Dermis blood vessel endothelial cell (primary cell): Measurements from ENCODE around the gene ZNF135. TPM values are rescaled to one million over a fixed set of nuclear protein-coding genes. Genes with fewer than 3 reads are reported as not detected.
A peak's percentile ranks its signal among the peaks of the same experiment; 100 is the strongest.

Experiments used
- DNase-seq: peaks from one replicate; pipeline ENCODE4 v3.0.0; 2010
- total RNA-seq: library from RNA; depleted of rRNA; stranded (reverse); fragments of >200 nt; gene quantifications from 2 replicates; pipeline ENCODE4 v1.2.3, GENCODE V29; 2014

Gene ZNF135
- total RNA-seq, 1 donor from 2014 or later = 2.4 TPM

DNA sequence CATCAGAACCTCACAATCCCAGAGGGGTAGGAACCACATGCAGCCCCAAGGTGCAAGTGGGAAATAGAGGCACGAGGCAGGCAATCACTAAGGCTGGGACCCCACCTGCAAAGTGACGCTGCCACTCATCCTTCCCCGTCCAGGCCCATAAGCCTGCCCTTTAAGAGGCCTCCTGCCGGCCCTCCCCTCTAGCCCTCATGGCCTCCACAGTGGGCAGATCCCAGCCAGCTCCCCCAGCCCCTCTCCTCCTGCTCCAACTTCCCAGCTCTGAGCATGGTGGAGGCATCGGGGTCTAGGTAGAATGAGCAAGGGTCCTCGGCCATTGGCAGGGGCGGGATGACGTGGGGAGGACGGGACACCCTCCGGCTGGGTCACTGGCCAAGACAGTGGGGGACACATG lies 36.2 kb downstream of the ZNF135 start:
- no peak for DNase-seq

DNA sequence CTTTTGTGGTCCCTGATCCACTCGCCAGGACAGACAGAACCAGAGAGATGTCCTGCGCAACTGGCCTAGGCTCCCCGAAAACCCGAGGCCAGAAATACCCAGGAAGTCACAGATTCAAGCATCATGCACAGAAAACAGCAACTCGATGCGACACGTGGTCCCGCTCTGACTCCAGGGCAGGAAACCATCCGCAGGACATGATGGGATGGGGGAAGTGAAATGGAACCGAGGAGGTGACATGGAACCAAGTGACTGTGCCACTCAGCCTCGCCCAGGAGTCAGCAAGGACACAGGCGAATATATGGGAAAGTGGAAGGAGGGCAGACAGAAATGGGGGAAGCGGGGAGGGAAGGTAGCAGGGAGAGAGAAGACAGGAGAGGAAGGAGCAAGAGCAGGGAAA lies 37.8 kb downstream of the ZNF135 start:
- no peak for DNase-seq

- no peak for DNase-seq
These were observed 38.3 kb downstream of the ZNF135 start for GRCh38 chr19:58097349-58097748.

- DNase-seq = peak; percentile 93
These were observed 38.9 kb downstream of the ZNF135 start, which contains the start of gene ZSCAN18 for GRCh38 chr19:58097781-58098681. ZSCAN18 (minus strand) TSS chr19:58098231; CDS start chr19:58090267, 7,964 bp downstream.

- no peak for DNase-seq
These were observed 39.6 kb downstream of the ZNF135 start for GRCh38 chr19:58098682-58098998.

- no peak for DNase-seq
These were observed 48.9 kb downstream of the ZNF135 start for GRCh38 chr19:58107778-58108545.

GRCh38 chr19:58108546-58108817 lies 49.4 kb downstream of the ZNF135 start:
- no peak for DNase-seq

GRCh38 chr19:58117841-58118575 lies 58.9 kb downstream of the ZNF135 start:
- DNase-seq = no peak

DNA sequence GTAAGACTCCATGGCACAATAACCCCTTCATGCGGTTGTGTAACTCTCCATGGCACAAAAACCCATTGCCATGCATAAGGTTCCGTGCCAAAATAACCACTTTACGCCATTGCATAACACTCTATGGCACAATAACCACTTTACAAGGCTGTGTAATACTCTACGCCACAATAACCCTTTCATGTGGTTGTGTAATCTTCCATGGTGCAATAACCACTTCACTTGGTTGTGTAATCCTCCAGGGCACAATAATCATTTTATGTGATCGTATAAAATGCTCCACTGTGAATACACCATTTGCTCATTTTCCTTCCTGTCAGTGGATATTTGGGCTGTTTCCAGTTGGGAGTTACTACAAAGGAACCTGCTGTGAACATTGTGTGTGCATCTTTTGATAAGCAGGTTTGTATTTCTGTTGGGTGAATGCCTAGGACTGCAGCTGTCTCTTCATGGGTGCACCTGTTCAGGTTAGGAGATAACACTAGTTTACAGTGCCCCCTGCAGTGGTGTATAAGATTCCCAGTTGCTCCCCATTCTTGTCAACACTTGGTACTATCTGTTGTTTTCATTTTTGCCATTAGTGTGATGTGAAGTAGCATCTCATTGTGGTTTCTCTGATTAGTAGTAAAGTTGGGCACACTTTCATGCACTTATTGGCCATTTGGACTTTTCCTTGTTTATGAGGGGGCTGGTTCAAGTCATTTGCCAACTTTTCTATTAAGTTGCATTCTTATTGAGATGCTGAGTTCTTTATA lies 60.1 kb downstream of the ZNF135 start:
- no peak for DNase-seq

Other genes with a start within 250 kb of the ZNF135 start
- gene ZNF552, start 244.4 kb upstream of the ZNF135 start, total RNA-seq = 7.4 and 9.9 TPM in 2 replicates
- gene ZNF587B, start 229.0 kb upstream of the ZNF135 start, total RNA-seq = 24.2 and 27.2 TPM in 2 replicates
- gene ZNF587, start 209.4 kb upstream of the ZNF135 start, total RNA-seq = 29.4 and 36.3 TPM in 2 replicates
- gene ZNF814, start 170.2 kb upstream of the ZNF135 start, total RNA-seq = 4.1 and 4.6 TPM in 2 replicates
- 15.2 and 18.9 TPM in 2 replicates for gene ZNF417, start 142.7 kb upstream of the ZNF135 start, total RNA-seq
- gene ZNF418, start 123.9 kb upstream of the ZNF135 start, total RNA-seq = 4.3 and 4.9 TPM in 2 replicates
- 4.1 and 4.5 TPM in 2 replicates for gene ZNF256, start 111.6 kb upstream of the ZNF135 start, total RNA-seq
- 0.34 TPM in 1 of 2 replicates, not detected in the other for gene C19orf18, start 84.7 kb upstream of the ZNF135 start, total RNA-seq
- 13.3 and 16.7 TPM in 2 replicates for gene ZNF606, start 56.5 kb upstream of the ZNF135 start, total RNA-seq
- not detected in 2 replicates for gene ZSCAN1, start 25.3 kb upstream of the ZNF135 start, total RNA-seq
- gene ZSCAN18, start 38.9 kb downstream of the ZNF135 start, total RNA-seq = 44.4 and 45.1 TPM in 2 replicates
- 13.1 and 14.6 TPM in 2 replicates for gene ZNF329, start 91.5 kb downstream of the ZNF135 start, total RNA-seq
- 21.0 and 21.3 TPM in 2 replicates for gene ZNF274, start 123.8 kb downstream of the ZNF135 start, total RNA-seq
- gene ZNF544, start 169.6 kb downstream of the ZNF135 start, total RNA-seq = 57.9 and 67.4 TPM in 2 replicates
- 5.6 and 6.1 TPM in 2 replicates for gene ZNF8, start 219.7 kb downstream of the ZNF135 start, total RNA-seq
- 24.1 and 31.8 TPM in 2 replicates for gene ERVK3-1, start 246.1 kb downstream of the ZNF135 start, total RNA-seq